Measurements from ENCODE around the gene COL4A2.

DNA sequence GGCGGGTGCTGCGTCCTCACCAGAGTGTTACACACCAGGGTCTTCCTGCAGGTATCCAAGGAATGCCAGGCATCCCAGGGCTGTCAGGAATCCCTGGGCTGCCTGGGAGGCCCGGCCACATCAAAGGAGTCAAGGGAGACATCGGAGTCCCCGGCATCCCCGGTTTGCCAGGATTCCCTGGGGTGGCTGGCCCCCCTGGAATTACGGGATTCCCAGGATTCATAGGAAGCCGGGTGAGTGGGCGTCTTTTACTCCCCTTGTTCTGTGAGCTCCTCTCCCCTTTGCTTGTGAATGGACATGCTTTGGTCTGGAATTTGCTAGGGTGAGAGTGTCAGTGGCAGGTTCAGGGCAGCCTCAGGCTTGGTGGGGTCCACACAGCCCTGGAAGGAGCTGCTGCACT lies 178.5 kb downstream of the COL4A2 start:
- TF ChIP-seq, protein P1, sequence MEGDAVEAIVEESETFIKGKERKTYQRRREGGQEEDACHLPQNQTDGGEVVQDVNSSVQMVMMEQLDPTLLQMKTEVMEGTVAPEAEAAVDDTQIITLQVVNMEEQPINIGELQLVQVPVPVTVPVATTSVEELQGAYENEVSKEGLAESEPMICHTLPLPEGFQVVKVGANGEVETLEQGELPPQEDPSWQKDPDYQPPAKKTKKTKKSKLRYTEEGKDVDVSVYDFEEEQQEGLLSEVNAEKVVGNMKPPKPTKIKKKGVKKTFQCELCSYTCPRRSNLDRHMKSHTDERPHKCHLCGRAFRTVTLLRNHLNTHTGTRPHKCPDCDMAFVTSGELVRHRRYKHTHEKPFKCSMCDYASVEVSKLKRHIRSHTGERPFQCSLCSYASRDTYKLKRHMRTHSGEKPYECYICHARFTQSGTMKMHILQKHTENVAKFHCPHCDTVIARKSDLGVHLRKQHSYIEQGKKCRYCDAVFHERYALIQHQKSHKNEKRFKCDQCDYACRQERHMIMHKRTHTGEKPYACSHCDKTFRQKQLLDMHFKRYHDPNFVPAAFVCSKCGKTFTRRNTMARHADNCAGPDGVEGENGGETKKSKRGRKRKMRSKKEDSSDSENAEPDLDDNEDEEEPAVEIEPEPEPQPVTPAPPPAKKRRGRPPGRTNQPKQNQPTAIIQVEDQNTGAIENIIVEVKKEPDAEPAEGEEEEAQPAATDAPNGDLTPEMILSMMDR (conservative IDR thresholded peaks at IDR 0.05; ENCODE audit: low read depth, low read length), result no peak
- no peak for TF ChIP-seq EZH2 (IDR thresholded peaks at IDR 0.05; ENCODE audit: low read length, unreplicated experiment)
